ENCODE data around the gene IL10RB. TPM values are rescaled to one million over a fixed set of nuclear protein-coding genes. Genes with fewer than 3 reads are reported as not detected.
A peak's percentile ranks its signal among the peaks of the same experiment; 100 is the strongest.

IL10RB gene
- total and polyA plus RNA-seq, 10 of the 15 experiments (the other 5 are each of a cell fraction or from before 2014, with no cell fraction given), result 15.0 to 55.1 (median 34.9) TPM

GRCh38 chr21:33266050-33266788, at the start of gene IL10RB (continued):
- TF ChIP-seq, protein P1, sequence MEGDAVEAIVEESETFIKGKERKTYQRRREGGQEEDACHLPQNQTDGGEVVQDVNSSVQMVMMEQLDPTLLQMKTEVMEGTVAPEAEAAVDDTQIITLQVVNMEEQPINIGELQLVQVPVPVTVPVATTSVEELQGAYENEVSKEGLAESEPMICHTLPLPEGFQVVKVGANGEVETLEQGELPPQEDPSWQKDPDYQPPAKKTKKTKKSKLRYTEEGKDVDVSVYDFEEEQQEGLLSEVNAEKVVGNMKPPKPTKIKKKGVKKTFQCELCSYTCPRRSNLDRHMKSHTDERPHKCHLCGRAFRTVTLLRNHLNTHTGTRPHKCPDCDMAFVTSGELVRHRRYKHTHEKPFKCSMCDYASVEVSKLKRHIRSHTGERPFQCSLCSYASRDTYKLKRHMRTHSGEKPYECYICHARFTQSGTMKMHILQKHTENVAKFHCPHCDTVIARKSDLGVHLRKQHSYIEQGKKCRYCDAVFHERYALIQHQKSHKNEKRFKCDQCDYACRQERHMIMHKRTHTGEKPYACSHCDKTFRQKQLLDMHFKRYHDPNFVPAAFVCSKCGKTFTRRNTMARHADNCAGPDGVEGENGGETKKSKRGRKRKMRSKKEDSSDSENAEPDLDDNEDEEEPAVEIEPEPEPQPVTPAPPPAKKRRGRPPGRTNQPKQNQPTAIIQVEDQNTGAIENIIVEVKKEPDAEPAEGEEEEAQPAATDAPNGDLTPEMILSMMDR (IDR thresholded peaks at IDR 0.05 in 2 of 3, conservative IDR thresholded peaks at IDR 0.05 in 1 of 3; ENCODE audit: control insufficient read depth in 2 of 3, extremely low read depth in 1 of 3, insufficient read depth in 1 of 3, low read depth in 3 of 3, low read length in 3 of 3), result no peak
- TF ChIP-seq RBBP5 (conservative IDR thresholded peaks at IDR 0.05) (no peak), TARDBP (IDR thresholded peaks at IDR 0.05; ENCODE audit: borderline replicate concordance) (0 out of 2 replicates have a peak, but pooled peaks have one; percentile 17), RUNX3 (IDR thresholded peaks at IDR 0.05; ENCODE audit: low read length) (no peak; the same call in 1 of the 2 replicates), MXI1 (IDR thresholded peaks at IDR 0.05; ENCODE audit: low read depth, low read length) (no peak; the same call in 1 of the 2 replicates), SMAD1 (IDR thresholded peaks at IDR 0.05; ENCODE audit: low read depth, partially characterized antibody) (no peak), RELA (IDR thresholded peaks at IDR 0.05; ENCODE audit: borderline replicate concordance, partially characterized antibody) (no peak), CHD2 (IDR thresholded peaks at IDR 0.05; ENCODE audit: borderline replicate concordance, low read depth, low read length) (peak; percentile 39; the same call in 1 of the 2 replicates), BMI1 (IDR thresholded peaks at IDR 0.05; ENCODE audit: borderline replicate concordance) (no peak), ASH2L (IDR thresholded peaks at IDR 0.05; ENCODE audit: borderline replicate concordance, low read depth) (0 out of 2 replicates have a peak, but pooled peaks have one; percentile 16), TCF3 (IDR thresholded peaks at IDR 0.05; ENCODE audit: borderline replicate concordance, insufficient read depth, low read depth, low read length) (0 out of 2 replicates have a peak, but pooled peaks have one; percentile 18), PRDM15 (CRISPR knock-in tag; IDR thresholded peaks at IDR 0.05) (no peak), IKZF2 (IDR thresholded peaks at IDR 0.05) (peak in 1 of 2 experiments; percentile 27; a peak in 2 of 4 replicates), EGR1 (IDR thresholded peaks at IDR 0.05; ENCODE audit: borderline replicate concordance in 1 of 2, low read depth in 2 of 2, low read length in 2 of 2) (peak in 1 of 2 experiments; percentile 5; a peak in 1 of 3 replicates), NR2F1 (conservative IDR thresholded peaks at IDR 0.05) (peak; percentile 15), JUNB (IDR thresholded peaks at IDR 0.05) (no peak)
- TF ChIP-seq, protein P2, sequence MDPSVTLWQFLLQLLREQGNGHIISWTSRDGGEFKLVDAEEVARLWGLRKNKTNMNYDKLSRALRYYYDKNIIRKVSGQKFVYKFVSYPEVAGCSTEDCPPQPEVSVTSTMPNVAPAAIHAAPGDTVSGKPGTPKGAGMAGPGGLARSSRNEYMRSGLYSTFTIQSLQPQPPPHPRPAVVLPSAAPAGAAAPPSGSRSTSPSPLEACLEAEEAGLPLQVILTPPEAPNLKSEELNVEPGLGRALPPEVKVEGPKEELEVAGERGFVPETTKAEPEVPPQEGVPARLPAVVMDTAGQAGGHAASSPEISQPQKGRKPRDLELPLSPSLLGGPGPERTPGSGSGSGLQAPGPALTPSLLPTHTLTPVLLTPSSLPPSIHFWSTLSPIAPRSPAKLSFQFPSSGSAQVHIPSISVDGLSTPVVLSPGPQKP (IDR thresholded peaks at IDR 0.05; ENCODE audit: low read depth, low read length), result peak; percentile 54; the same call in 1 of the 2 replicates
- TF ChIP-seq, protein P3, sequence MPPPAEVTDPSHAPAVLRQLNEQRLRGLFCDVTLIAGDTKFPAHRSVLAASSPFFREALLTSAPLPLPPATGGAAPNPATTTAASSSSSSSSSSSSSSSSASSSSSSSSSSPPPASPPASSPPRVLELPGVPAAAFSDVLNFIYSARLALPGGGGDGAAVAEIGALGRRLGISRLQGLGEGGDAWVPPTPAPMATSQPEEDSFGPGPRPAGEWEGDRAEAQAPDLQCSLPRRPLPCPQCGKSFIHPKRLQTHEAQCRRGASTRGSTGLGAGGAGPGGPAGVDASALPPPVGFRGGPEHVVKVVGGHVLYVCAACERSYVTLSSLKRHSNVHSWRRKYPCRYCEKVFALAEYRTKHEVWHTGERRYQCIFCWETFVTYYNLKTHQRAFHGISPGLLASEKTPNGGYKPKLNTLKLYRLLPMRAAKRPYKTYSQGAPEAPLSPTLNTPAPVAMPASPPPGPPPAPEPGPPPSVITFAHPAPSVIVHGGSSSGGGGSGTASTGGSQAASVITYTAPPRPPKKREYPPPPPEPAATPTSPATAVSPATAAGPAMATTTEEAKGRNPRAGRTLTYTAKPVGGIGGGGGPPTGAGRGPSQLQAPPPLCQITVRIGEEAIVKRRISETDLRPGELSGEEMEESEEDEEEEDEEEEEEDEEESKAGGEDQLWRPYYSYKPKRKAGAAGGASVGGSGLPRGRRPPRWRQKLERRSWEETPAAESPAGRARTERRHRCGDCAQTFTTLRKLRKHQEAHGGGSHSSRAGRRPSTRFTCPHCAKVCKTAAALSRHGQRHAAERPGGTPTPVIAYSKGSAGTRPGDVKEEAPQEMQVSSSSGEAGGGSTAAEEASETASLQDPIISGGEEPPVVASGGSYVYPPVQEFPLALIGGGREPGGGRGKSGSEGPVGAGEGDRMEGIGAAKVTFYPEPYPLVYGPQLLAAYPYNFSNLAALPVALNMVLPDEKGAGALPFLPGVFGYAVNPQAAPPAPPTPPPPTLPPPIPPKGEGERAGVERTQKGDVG (CRISPR knock-in tag; IDR thresholded peaks at IDR 0.05), result no peak; the same call in 1 of the 2 replicates
